Measurements from ENCODE around the gene KIF6. TPM values are rescaled to one million over a fixed set of nuclear protein-coding genes. Genes with fewer than 3 reads are reported as not detected.

Gene KIF6
- total and polyA plus RNA-seq, 2 of the 8 experiments (the other 6 are each of a cell fraction or from before 2014, with no cell fraction given), result 0.53 to 0.65 TPM

DNA sequence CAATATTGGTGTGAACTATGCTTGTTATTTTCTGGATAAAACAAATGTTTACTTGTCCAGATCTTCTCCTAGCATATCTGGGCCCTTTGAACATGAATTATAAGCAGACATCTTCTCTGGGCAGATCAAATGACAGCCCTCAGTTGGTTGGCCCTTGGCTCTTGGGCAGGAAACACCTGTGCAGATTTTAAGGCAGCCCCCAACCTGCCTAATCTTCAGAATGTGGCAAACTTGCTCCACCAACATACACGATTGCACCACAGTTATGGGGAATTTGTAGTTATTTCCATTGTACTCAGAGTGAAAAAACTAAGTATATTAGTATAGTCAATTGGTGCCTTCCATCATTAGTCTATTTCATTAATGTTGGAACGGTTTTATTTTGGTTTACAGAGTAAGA, 307.8 kb downstream of the KIF6 start (continued):
- no peak for TF ChIP-seq EP300 (IDR thresholded peaks at IDR 0.05; ENCODE audit: borderline replicate concordance in 1 of 2, low read depth in 2 of 2, low read length in 2 of 2)
- TF ChIP-seq EZH2 (IDR thresholded peaks at IDR 0.05; ENCODE audit: low read depth, low read length, severe bottlenecking), result no peak
- TF ChIP-seq, protein P1, sequence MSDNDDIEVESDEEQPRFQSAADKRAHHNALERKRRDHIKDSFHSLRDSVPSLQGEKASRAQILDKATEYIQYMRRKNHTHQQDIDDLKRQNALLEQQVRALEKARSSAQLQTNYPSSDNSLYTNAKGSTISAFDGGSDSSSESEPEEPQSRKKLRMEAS (IDR thresholded peaks at IDR 0.05), result no peak
- TF ChIP-seq GTF2F1 (IDR thresholded peaks at IDR 0.05; ENCODE audit: borderline replicate concordance, low read depth, low read length), result no peak
- TF ChIP-seq RAD21 (IDR thresholded peaks at IDR 0.05 in 1 of 2, conservative IDR thresholded peaks at IDR 0.05 in 1 of 2; ENCODE audit: low read depth in 2 of 2, low read length in 2 of 2), result no peak
- TF ChIP-seq TCF12 (IDR thresholded peaks at IDR 0.05; ENCODE audit: low read depth, low read length), result no peak
- no peak for TF ChIP-seq ZNF274 (IDR thresholded peaks at IDR 0.05; ENCODE audit: borderline replicate concordance, extremely low read depth, low read length)

Measured in H1 (cell line).